Naive thymus-derived CD4-positive, alpha-beta T cell (primary cell): ENCODE measurements around the gene CBY1. TPM values are rescaled to one million over a fixed set of nuclear protein-coding genes. Genes with fewer than 3 reads are reported as not detected.

Experiments used
- ATAC-seq: fragments of 150-1000 bp; cut with Tn5 transposase; 2 replicates; pipeline ENCODE4 v1.10.0; 2021; ENCODE audit warnings: mild to moderate bottlenecking, moderate library complexity
- CTCF ChIA-PET: fragments of 350-600 bp; sonication (Branson Sonifier 250); formaldehyde crosslinking; loops from one replicate; lab custom pipeline; 2021; ENCODE audit warnings: antibody characterized with exemption; lab: Charles Lee
- POLR2A ChIA-PET: fragments of 350-600 bp; sonication (Branson Sonifier 250); formaldehyde crosslinking; loops from one replicate; lab custom pipeline; 2021; ENCODE audit warnings: antibody characterized with exemption, inconsistent platforms; lab: Charles Lee
- DNase-seq, 9 donors: peaks; one replicate each; pipeline versions ENCODE4 v3.0.0 to v3.0.0-alpha.2; 2020 to 2022; ENCODE audit warnings: mixed read lengths in 1 of 9
- H3K27ac ChIP-seq: one replicate; pipeline ENCODE4 v1.7.0; 2013; ENCODE audit warnings: mild to moderate bottlenecking, low read depth, low read length, moderate library complexity
- H3K27me3 ChIP-seq, 2 donors: one replicate each; pipeline ENCODE4 v1.7.0; 2013; ENCODE audit warnings: low read length in 2 of 2, mild to moderate bottlenecking in 2 of 2, moderate library complexity in 2 of 2; ENCODE audit not compliant: control insufficient read depth in 2 of 2, insufficient read depth in 2 of 2
- H3K36me3 ChIP-seq, 3 experiments: 1 replicate in 2 of 3; 2 replicates in 1 of 3; pipeline ENCODE4 v1.7.0; 2013; ENCODE audit warnings: low read length in 3 of 3, mild to moderate bottlenecking in 3 of 3, moderate library complexity in 1 of 3; ENCODE audit not compliant: insufficient read depth in 3 of 3, control insufficient read depth in 2 of 3
- H3K4me1 ChIP-seq, 2 donors: one replicate each; pipeline ENCODE4 v1.7.0; 2013; ENCODE audit warnings: low read length in 2 of 2, mild to moderate bottlenecking in 2 of 2, moderate library complexity in 1 of 2; ENCODE audit not compliant: control insufficient read depth in 2 of 2, insufficient read depth in 2 of 2
- H3K4me3 ChIP-seq: 2 replicates; pipeline ENCODE4 v1.7.0; 2013; ENCODE audit warnings: mild to moderate bottlenecking, low read length
- H3K9me3 ChIP-seq, 3 experiments: 1 replicate in 2 of 3; 2 replicates in 1 of 3; pipeline ENCODE4 v1.7.0; 2013; ENCODE audit warnings: low read length in 3 of 3; ENCODE audit not compliant: control insufficient read depth in 2 of 3
- H3K27ac Mint-ChIP-seq, 9 donors: one replicate each; pipeline ENCODE4 v1.8.0; 2020 to 2022; ENCODE audit warnings: mixed read lengths in 9 of 9, mild to moderate bottlenecking in 8 of 9, moderate library complexity in 5 of 9, inconsistent platforms in 2 of 9
- H3K27me3 Mint-ChIP-seq, 5 donors: one replicate each; pipeline ENCODE4 v1.8.0; 2021 to 2022; ENCODE audit warnings: mixed read lengths in 5 of 5, mild to moderate bottlenecking in 1 of 5
- H3K36me3 Mint-ChIP-seq, 5 donors: one replicate each; pipeline ENCODE4 v1.8.0; 2020 to 2022; ENCODE audit warnings: mixed read lengths in 5 of 5, mild to moderate bottlenecking in 3 of 5, inconsistent platforms in 1 of 5
- H3K4me1 Mint-ChIP-seq, 7 donors: one replicate each; pipeline ENCODE4 v1.8.0; 2020 to 2022; ENCODE audit warnings: mixed read lengths in 7 of 7, mild to moderate bottlenecking in 3 of 7, inconsistent platforms in 1 of 7
- H3K4me3 Mint-ChIP-seq, 10 donors: one replicate each; pipeline ENCODE4 v1.8.0; 2020 to 2022; ENCODE audit warnings: mild to moderate bottlenecking in 10 of 10, mixed read lengths in 10 of 10, moderate library complexity in 6 of 10, inconsistent platforms in 2 of 10
- H3K9me3 Mint-ChIP-seq, 11 donors: one replicate each; pipeline ENCODE4 v1.8.0; 2020 to 2022; ENCODE audit warnings: mixed read lengths in 11 of 11, mild to moderate bottlenecking in 4 of 11, inconsistent platforms in 1 of 11, moderate library complexity in 1 of 11
- intact Hi-C, 2 donors: fragments of 100-400 bp; cut with micrococcal nuclease; formaldehyde crosslinking; loops; one replicate each; pipeline ENCODE4 v1.15.1; 2023
- polyA plus RNA-seq, 2 donors: library from polyadenylated mRNA; unstranded; fragments of 300-500 nt; fragmentation: Illumina TruSeq; gene quantifications; one replicate each; pipeline ENCODE4 v1.2.3, GENCODE V29; 2021
- total RNA-seq, 6 experiments: library from RNA in 5 of 6; stranded (reverse) in 5 of 6; gene quantifications; 1 replicate in 5 of 6; 2 replicates in 1 of 6; pipeline ENCODE4 v1.2.3 and lab custom pipeline; 2021 to 2026

Gene CBY1
- total and polyA plus RNA-seq, 7 experiments from 2014 or later: 8.1 to 39.9 (median 12.7) TPM

DNA sequence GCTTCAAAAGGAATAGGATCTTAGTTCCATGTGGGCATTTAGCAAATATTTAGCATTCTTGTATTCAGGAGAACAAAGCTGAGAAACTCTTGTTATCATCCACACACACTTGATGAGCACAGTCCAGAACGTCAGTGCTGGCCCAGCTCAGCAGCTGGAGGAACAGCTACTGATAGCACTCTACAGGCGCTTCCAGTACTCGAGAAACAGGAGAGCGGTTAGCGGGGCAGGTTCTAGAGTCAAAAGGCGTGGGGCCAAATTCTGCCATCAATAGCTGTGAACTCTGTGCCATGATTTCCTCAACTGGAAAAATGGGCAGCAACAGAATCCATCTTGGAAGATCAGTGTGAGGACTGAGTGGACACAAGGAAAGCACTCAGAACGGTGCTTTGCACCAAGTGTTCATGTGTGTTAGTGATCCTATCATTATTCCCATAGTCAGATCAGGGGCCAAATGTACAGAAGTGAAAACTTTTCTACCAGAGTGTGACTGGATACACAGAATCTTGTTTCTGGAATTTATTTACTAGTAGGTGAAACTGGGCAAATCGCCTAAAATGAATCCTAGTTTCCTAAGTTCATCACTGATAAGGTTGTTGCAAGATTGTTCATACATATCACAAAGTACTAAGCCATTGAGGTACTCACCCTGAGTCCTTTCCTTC is 41.1 kb downstream of the CBY1 start:
- H3K9me3 ChIP-seq: no peaks in the 10 kb centered on the region
- H3K4me1 Mint-ChIP-seq: peaks cover 45 to 77% (median 68%) of the 10 kb centered on the region in 7 donors
- no peaks in the 10 kb centered on the region for H3K27me3 Mint-ChIP-seq
- H3K27ac Mint-ChIP-seq: peak overlapping the region; percentile 44 to 100 (median 86)
- H3K27ac ChIP-seq: peak overlapping the region; percentile 47
- intact Hi-C loops: loop anchor here in 1 of 2 donors (5.0 kb wide), 1 partner anchor 190 kb away; the partner anchor contains the start of gene DDX17
- CTCF ChIA-PET: interaction anchor here (0.6 to 4.1 kb wide), 5 partner anchors 8 to 518 kb away, joined by 3 to 22 read pairs (median 4); partner anchors contain the start of gene TOMM22
- H3K4me1 ChIP-seq: peaks cover 31 to 38% of the 10 kb centered on the region in 2 donors
- peak overlapping the region; percentile 12 for H3K4me3 ChIP-seq
- H3K4me3 Mint-ChIP-seq: peak overlapping the region in 9 of 10 donors; percentile 27 to 94 (median 89)
- H3K27me3 ChIP-seq: no peaks in the 10 kb centered on the region
- H3K36me3 ChIP-seq: peaks cover 0 to 8% (median 0%) of the 10 kb centered on the region in 3 experiments
- peaks cover 0 to 34% (median 3%) of the 10 kb centered on the region in 5 donors for H3K36me3 Mint-ChIP-seq
- DNase-seq (no peak), ATAC-seq (no peak)
- POLR2A ChIA-PET: interaction anchor here (0.5 to 4.4 kb wide), 9 partner anchors 8 to 59 kb away, joined by 3 to 32 read pairs (median 5); partner anchors contain the start of genes CBY1, FAM227A, GTPBP1 and TOMM22
- H3K9me3 Mint-ChIP-seq: no peaks in the 10 kb centered on the region

DNA sequence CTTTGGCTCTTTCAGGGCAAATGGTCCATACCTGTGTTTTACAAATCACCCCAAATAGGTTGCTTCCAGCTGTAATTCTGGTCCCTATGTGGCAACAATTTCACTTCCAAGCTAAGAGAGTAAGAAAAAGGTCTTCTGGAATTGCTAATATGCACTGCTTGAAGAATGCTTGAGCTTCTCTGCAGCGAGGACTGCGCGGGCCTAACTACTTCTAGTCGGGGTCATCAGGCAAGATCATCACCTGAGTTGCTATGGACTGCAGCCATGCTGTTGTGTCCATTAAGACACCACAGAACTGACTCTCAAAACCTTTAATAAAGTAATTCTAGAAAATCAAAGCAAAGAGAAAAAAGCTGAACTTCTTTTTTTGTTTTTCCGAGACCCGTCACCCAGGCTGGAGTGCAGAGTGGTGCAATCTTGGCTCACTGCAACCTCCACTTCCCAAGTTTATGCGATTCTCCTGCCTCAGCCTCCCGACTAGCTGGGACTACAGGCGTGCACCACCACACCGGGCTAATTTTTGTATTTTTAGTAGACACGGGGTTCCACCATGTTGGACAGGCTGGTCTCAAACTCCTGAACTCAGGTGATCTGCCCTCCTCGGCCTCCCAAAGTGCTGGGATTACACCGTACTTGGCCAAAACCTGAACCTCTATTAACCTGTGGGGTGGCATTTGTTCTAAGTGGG is 42.1 kb downstream of the CBY1 start:
- intact Hi-C loops: loop anchor here in 1 of 2 donors (5.0 kb wide), 1 partner anchor 191 kb away; the partner anchor contains the start of gene DDX17
- DNase-seq: no peak
- peaks cover 0 to 30% (median 3%) of the 10 kb centered on the region in 5 donors for H3K36me3 Mint-ChIP-seq

DNA sequence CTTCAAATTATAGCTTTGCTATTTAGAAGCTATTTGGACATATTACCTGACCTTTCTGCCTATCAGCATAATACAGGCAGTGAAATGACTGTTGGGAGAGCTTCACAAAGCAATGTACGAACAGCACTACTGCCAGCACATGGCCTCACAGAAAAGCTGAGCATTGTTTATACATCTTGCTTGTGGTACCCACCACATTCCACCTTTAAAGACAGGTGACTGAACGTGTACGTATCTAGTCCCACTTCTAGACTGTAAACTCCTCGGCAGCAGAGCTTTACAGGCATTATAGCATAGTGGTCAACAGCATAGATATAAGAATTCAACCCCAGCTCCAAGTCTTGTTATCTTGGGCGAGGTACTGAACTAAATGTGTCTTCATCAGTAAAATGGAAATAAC is 42.7 kb downstream of the CBY1 start:
- H3K27me3 Mint-ChIP-seq: no peaks in the 10 kb centered on the region
- POLR2A ChIA-PET: interaction anchor here (0.6 to 4.4 kb wide), 9 partner anchors 8 to 1860 kb away, joined by 3 to 32 read pairs (median 4); partner anchors contain the start of genes CBY1, FAM227A and TOMM22
- H3K4me3 ChIP-seq: peak overlapping the region; percentile 62
- CTCF ChIA-PET: interaction anchor here (1.8 to 4.1 kb wide), 3 partner anchors 17 to 69 kb away, joined by 6 to 22 read pairs (median 9); partner anchors contain the start of gene TOMM22
- H3K9me3 Mint-ChIP-seq: no peaks in the 10 kb centered on the region
- H3K4me3 Mint-ChIP-seq: peak overlapping the region; percentile 89 to 97 (median 92)
- H3K27ac ChIP-seq: peak overlapping the region; percentile 100
- peaks cover 31 to 38% of the 10 kb centered on the region in 2 donors for H3K4me1 ChIP-seq
- peaks cover 34 to 66% (median 59%) of the 10 kb centered on the region in 7 donors for H3K4me1 Mint-ChIP-seq
- H3K9me3 ChIP-seq: no peaks in the 10 kb centered on the region
- DNase-seq: peak in 1 of 9 donors; percentile 16
- peaks cover 0 to 28% (median 3%) of the 10 kb centered on the region in 5 donors for H3K36me3 Mint-ChIP-seq
- H3K36me3 ChIP-seq: no peaks in the 10 kb centered on the region
- no peak for ATAC-seq
- H3K27me3 ChIP-seq: no peaks in the 10 kb centered on the region
- H3K27ac Mint-ChIP-seq: peak overlapping the region; percentile 78 to 100 (median 99)
- intact Hi-C loops: loop anchor here in 1 of 2 donors (5.0 kb wide), 1 partner anchor 192 kb away; the partner anchor contains the start of gene DDX17

More for the DNA sequence above, 42.1 kb downstream of the CBY1 start:
- Histone ChIP-seq H3K27me3 (no peaks in the 10 kb centered on the region), H3K27ac (peak overlapping the region; percentile 100), H3K9me3 (no peaks in the 10 kb centered on the region), H3K4me3 (peak overlapping the region; percentile 62), H3K36me3 (peaks cover 0 to under 1% (median 0%) of the 10 kb centered on the region in 3 experiments), H3K4me1 (peaks cover 31 to 38% of the 10 kb centered on the region in 2 donors)
- no peak for ATAC-seq
- Mint-ChIP-seq H3K9me3 (no peaks in the 10 kb centered on the region), H3K4me1 (peaks cover 38 to 68% (median 59%) of the 10 kb centered on the region in 7 donors), H3K27ac (peak overlapping the region; percentile 78 to 100 (median 99)), H3K27me3 (no peaks in the 10 kb centered on the region), H3K4me3 (peak overlapping the region; percentile 89 to 97 (median 92))
- POLR2A ChIA-PET: interaction anchor here (0.5 to 4.4 kb wide), 14 partner anchors 8 to 1860 kb away, joined by 3 to 32 read pairs (median 4); partner anchors contain the start of genes CBY1, FAM227A and TOMM22
- CTCF ChIA-PET: interaction anchor here (1.8 to 4.1 kb wide), 3 partner anchors 16 to 69 kb away, joined by 6 to 22 read pairs (median 9); partner anchors contain the start of gene TOMM22

DNA sequence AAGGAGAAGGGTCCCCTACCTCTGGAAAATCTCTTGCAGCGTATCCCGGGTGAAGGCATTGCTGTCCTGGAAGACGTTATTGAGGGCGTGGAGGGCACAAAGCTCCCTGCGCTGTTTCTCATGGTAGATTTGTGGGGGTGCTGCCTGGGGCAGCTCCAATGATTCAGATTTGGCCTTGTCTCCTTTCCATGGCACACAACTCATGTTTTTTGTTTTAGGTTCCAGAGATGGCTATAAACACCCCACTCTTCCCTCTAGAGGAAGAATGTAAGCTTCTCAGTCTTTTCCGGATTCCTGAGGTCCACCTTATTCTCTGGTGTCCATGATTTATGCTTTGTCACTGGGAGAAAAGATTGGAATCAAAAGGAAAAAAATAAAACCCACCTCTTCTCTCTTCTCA is 43.3 kb downstream of the CBY1 start:
- Histone ChIP-seq H3K27me3 (no peaks in the 10 kb centered on the region), H3K27ac (peak overlapping the region; percentile 100), H3K4me3 (peak overlapping the region; percentile 62), H3K4me1 (peaks cover 35 to 42% of the 10 kb centered on the region in 2 donors), H3K9me3 (no peaks in the 10 kb centered on the region), H3K36me3 (no peaks in the 10 kb centered on the region)
- intact Hi-C loops: loop anchor here (1.0 to 10.0 kb wide), 10 partner anchors 18 to 1092 kb away; partner anchors contain the start of genes CBX7 (in 2 of the 2), APOBEC3B (in 1 of the 2), CBY1 (in 1 of the 2) and DDX17 (in 1 of the 2)
- ChIA-PET POLR2A (interaction anchor here (0.6 to 4.4 kb wide), 9 partner anchors 9 to 1417 kb away, joined by 3 to 32 read pairs (median 4); partner anchors contain the start of genes CBY1, FAM227A and TOMM22), CTCF (interaction anchor here (1.8 to 4.1 kb wide), 3 partner anchors 18 to 68 kb away, joined by 6 to 22 read pairs (median 9); partner anchors contain the start of gene TOMM22)
- Mint-ChIP-seq H3K9me3 (no peaks in the 10 kb centered on the region), H3K36me3 (peaks cover 0 to 26% (median 1%) of the 10 kb centered on the region in 5 donors), H3K4me3 (peak overlapping the region; percentile 89 to 97 (median 92)), H3K27me3 (no peaks in the 10 kb centered on the region), H3K27ac (peak overlapping the region; percentile 78 to 100 (median 99)), H3K4me1 (peaks cover 34 to 63% (median 58%) of the 10 kb centered on the region in 7 donors)
- DNase-seq: peak in 2 of 9 donors; percentile 20 to 21
- ATAC-seq: no peak

DNA sequence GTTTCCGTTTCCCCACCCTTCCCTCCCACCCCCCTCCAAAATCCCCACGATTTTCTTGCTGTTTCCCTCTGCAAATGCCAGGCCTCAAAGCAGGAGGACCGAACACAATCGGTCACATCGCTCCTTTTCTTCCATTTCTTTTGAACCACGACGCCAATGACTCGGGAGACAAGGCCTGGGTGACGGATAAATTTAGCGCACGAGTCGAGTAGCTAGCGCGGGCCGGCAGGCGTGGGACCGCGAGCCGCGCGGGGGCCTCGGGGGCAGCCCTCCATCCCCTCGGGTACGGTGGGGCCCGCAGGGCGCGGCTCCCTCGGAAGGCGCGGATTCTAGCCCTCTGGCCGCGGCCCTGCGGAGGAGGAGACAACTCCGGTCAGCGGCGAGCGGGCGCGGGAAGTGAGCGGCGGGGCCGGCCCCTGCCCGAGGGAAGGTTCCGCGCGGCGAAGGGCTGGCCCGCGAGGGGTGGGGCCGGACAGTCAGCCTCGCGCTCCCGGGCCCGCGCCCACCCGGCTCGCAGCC is 43.9 kb downstream of the CBY1 start:
- Histone ChIP-seq H3K4me1 (peaks cover 38 to 47% of the 10 kb centered on the region in 2 donors), H3K36me3 (no peaks in the 10 kb centered on the region), H3K4me3 (peak overlapping the region; percentile 62), H3K27me3 (no peaks in the 10 kb centered on the region), H3K27ac (peak overlapping the region; percentile 100), H3K9me3 (no peaks in the 10 kb centered on the region)
- H3K36me3 Mint-ChIP-seq: peaks cover 0 to 25% (median 0%) of the 10 kb centered on the region in 5 donors
- intact Hi-C loops: loop anchor here (1.0 to 10.0 kb wide), 9 partner anchors 19 to 1093 kb away; partner anchors contain the start of genes CBX7 (in 2 of the 2), APOBEC3B (in 1 of the 2), CBY1 (in 1 of the 2) and FAM227A (in 1 of the 2)
- no peak for ATAC-seq
- ChIA-PET POLR2A (interaction anchor here (0.6 to 4.4 kb wide), 6 partner anchors 19 to 1417 kb away, joined by 3 to 32 read pairs (median 3); partner anchors contain the start of genes CBY1, FAM227A and TOMM22), CTCF (interaction anchor here (4.1 kb wide), 1 partner anchor 18 kb away, joined by 22 read pairs; the partner anchor contains the start of gene TOMM22)
- H3K4me1 Mint-ChIP-seq: peaks cover 34 to 63% (median 59%) of the 10 kb centered on the region in 7 donors
- no peaks in the 10 kb centered on the region for H3K27me3 Mint-ChIP-seq
- H3K9me3 Mint-ChIP-seq: no peaks in the 10 kb centered on the region
- peak overlapping the region; percentile 78 to 100 (median 99) for H3K27ac Mint-ChIP-seq
- peak overlapping the region; percentile 89 to 98 (median 92) for H3K4me3 Mint-ChIP-seq
- DNase-seq: peak in 4 of 9 donors; percentile 30 to 41 (median 39)
